NCI-H510A (cell line): ENCODE measurements around the gene CCT2.
"Not testable (repeated sequence)": the region's sequence is repeated elsewhere in the genome, so short reads cannot be mapped to it uniquely, and the experiment has no call there.

Source experiments
- DNase-seq: peaks from one replicate; lab custom pipeline; 2025; lab: John Stamatoyannopoulos, UW

Gene CCT2

GRCh38 chr12:69588527-69588926, 3.3 kb downstream of the CCT2 start:
- DNase-seq, result no peak

GRCh38 chr12:69589082-69589481, 3.8 kb downstream of the CCT2 start:
- no peak for DNase-seq

- no peak for DNase-seq
Observed at GRCh38 chr12:69595689-69596088, 10.4 kb downstream of the CCT2 start.

GRCh38 chr12:69598174-69598753, 13.0 kb downstream of the CCT2 start:
- DNase-seq, result no peak

GRCh38 chr12:69600804-69601203, 15.5 kb downstream of the CCT2 start:
- DNase-seq, result no peak

- DNase-seq, result no peak
Observed at GRCh38 chr12:69601962-69602685, 16.9 kb downstream of the CCT2 start.

GRCh38 chr12:69602954-69603353, 17.7 kb downstream of the CCT2 start:
- no peak for DNase-seq

GRCh38 chr12:69603556-69603955, 18.3 kb downstream of the CCT2 start:
- DNase-seq, result not testable (repeated sequence)

GRCh38 chr12:69604275-69604674, 19.0 kb downstream of the CCT2 start:
- not testable (repeated sequence) for DNase-seq

- DNase-seq, result no peak
Observed at GRCh38 chr12:69608114-69608513, 22.9 kb downstream of the CCT2 start.

GRCh38 chr12:69610126-69610525, 24.9 kb downstream of the CCT2 start:
- no peak for DNase-seq

GRCh38 chr12:69610729-69611128, 25.5 kb downstream of the CCT2 start, which contains the start of gene LRRC10:
TSS of gene LRRC10 (minus strand) at chr12:69610907. CDS start at chr12:69610838, 69 bp downstream.
- no peak for DNase-seq

- DNase-seq, result no peak
Observed at GRCh38 chr12:69613351-69613750, 28.1 kb downstream of the CCT2 start.

GRCh38 chr12:69616025-69616424, 30.8 kb downstream of the CCT2 start:
- DNase-seq, result no peak

- DNase-seq, result no peak
Observed at GRCh38 chr12:69619050-69619449, 33.8 kb downstream of the CCT2 start.

- no peak for DNase-seq
Observed at GRCh38 chr12:69620077-69620476, 34.8 kb downstream of the CCT2 start.

- no peak for DNase-seq
Observed at GRCh38 chr12:69620921-69621320, 35.7 kb downstream of the CCT2 start.

- no peak for DNase-seq
Observed at GRCh38 chr12:69621551-69621950, 36.3 kb downstream of the CCT2 start.

GRCh38 chr12:69623970-69624369, 38.7 kb downstream of the CCT2 start:
- DNase-seq, result no peak

GRCh38 chr12:69627501-69627900, 42.2 kb downstream of the CCT2 start:
- DNase-seq, result no peak

- no peak for DNase-seq
Observed at GRCh38 chr12:69630191-69630590, 44.9 kb downstream of the CCT2 start.

GRCh38 chr12:69633061-69633460, 47.8 kb downstream of the CCT2 start:
- no peak for DNase-seq

- peak; percentile 29 for DNase-seq
Observed at GRCh38 chr12:69639400-69640016, 54.2 kb downstream of the CCT2 start.
